Thyroid gland (tissue), 4 donors: ENCODE results near the gene MCEMP1.

Source experiments
- POLR2A ChIP-seq, 2 donors: fragments of 450-650 bp; IDR thresholded peaks; one replicate each; pipeline ENCODE4 v1.6.1; 2017; ENCODE audit warnings: antibody characterized with exemption in 2 of 2, mild to moderate bottlenecking in 2 of 2, moderate library complexity in 1 of 2
- TF ChIP-seq, protein P1 (sequence below), 6 experiments: fragments of 200-600 bp in 3 of 6; fragments of 450-650 bp in 3 of 6; sonication (generic) in 3 of 6; IDR thresholded peaks; one replicate each; pipeline ENCODE4 v1.5.1; 2016 to 2019; ENCODE audit warnings: antibody characterized with exemption in 6 of 6, mild to moderate bottlenecking in 2 of 6, inconsistent platforms in 1 of 6, moderate library complexity in 1 of 6

DNA sequence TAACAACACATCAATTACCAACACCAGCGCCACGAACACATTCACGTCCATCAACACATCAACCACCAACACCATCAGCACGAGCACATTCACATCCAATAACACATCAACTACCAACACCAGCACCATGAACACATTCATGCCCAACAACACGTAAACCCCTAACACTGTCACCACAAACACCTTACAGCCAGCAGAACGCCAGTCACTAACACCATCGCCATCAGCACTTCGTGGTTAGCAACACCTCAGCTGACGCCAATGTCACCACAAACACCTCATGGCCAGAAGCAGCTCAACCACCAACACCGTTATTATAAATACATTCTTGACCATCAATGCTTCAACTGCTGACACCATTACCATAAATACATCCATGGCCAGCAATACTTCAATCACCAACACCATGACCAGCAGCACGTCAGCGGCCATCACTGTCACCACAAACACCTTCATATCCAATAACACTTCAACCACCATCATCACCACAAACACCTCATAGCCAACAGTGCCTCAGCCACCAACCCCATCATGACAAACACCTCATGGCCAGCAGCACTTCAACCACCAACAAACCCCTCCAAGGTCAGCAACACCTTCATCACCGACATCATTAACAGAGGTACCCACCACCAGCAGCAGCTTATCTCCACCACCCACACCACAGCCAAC, 15.7 kb downstream of the MCEMP1 start:
- TF ChIP-seq POLR2A (IDR thresholded peaks at IDR 0.05), result no peak
- TF ChIP-seq, protein P1, sequence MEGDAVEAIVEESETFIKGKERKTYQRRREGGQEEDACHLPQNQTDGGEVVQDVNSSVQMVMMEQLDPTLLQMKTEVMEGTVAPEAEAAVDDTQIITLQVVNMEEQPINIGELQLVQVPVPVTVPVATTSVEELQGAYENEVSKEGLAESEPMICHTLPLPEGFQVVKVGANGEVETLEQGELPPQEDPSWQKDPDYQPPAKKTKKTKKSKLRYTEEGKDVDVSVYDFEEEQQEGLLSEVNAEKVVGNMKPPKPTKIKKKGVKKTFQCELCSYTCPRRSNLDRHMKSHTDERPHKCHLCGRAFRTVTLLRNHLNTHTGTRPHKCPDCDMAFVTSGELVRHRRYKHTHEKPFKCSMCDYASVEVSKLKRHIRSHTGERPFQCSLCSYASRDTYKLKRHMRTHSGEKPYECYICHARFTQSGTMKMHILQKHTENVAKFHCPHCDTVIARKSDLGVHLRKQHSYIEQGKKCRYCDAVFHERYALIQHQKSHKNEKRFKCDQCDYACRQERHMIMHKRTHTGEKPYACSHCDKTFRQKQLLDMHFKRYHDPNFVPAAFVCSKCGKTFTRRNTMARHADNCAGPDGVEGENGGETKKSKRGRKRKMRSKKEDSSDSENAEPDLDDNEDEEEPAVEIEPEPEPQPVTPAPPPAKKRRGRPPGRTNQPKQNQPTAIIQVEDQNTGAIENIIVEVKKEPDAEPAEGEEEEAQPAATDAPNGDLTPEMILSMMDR (IDR thresholded peaks at IDR 0.05), result no peak
